Activated CD8-positive, alpha-beta memory T cell treated with anti-CD3 and anti-CD28 coated beads, Interleukin-2, amount 50 U/mL, for 24 hours (primary cell): ENCODE data around the gene ZNF554.

ENCODE experiments used
- DNase-seq: peaks from one replicate; pipeline ENCODE4 v3.0.0-alpha.2; 2020; ENCODE audit errors: extremely low read depth

ZNF554 gene

GRCh38 chr19:2819540-2820111, at the start of gene ZNF554:
ZNF554 (plus strand) TSS chr19:2819868; CDS start chr19:2820072, 204 bp downstream.
- DNase-seq = peak; percentile 94

GRCh38 chr19:2770055-2771013, 49.3 kb upstream of the ZNF554 start:
- no peak for DNase-seq

GRCh38 chr19:2771786-2772674, 47.6 kb upstream of the ZNF554 start:
- no peak for DNase-seq

GRCh38 chr19:2774083-2774679, 45.5 kb upstream of the ZNF554 start:
- DNase-seq = no peak

- no peak for DNase-seq
Observed at GRCh38 chr19:2774953-2775555, 44.6 kb upstream of the ZNF554 start.

GRCh38 chr19:2775556-2776430, 43.9 kb upstream of the ZNF554 start:
- DNase-seq = peak; percentile 40

- no peak for DNase-seq
Observed at GRCh38 chr19:2777952-2778683, 41.5 kb upstream of the ZNF554 start.

- DNase-seq = no peak
Observed at GRCh38 chr19:2779121-2779740, 40.4 kb upstream of the ZNF554 start.

- no peak for DNase-seq
Observed at GRCh38 chr19:2780284-2780683, 39.4 kb upstream of the ZNF554 start.

GRCh38 chr19:2782329-2782935, 37.2 kb upstream of the ZNF554 start:
- no peak for DNase-seq

GRCh38 chr19:2782936-2783780, 36.5 kb upstream of the ZNF554 start, which contains the start of gene SGTA:
SGTA (minus strand) TSS chr19:2783273; CDS start chr19:2769068, 14,205 bp downstream.
- DNase-seq = peak; percentile 97

- no peak for DNase-seq
Observed at GRCh38 chr19:2783781-2784145, 35.9 kb upstream of the ZNF554 start.

GRCh38 chr19:2785244-2785997, 34.2 kb upstream of the ZNF554 start, which contains the start of gene THOP1:
THOP1 (plus strand) TSS chr19:2785503; CDS start chr19:2785663, 160 bp downstream.
- peak; percentile 98 for DNase-seq

GRCh38 chr19:2787115-2787514, 32.6 kb upstream of the ZNF554 start:
- no peak for DNase-seq

- DNase-seq = no peak
Observed at GRCh38 chr19:2788237-2788636, 31.4 kb upstream of the ZNF554 start.

GRCh38 chr19:2790194-2790556, 29.5 kb upstream of the ZNF554 start:
- no peak for DNase-seq
